ENCODE results near the gene UGT1A8.
"Not testable (repeated sequence)": the region's sequence is repeated elsewhere in the genome, so short reads cannot be mapped to it uniquely, and the experiment has no call there.

DNA sequence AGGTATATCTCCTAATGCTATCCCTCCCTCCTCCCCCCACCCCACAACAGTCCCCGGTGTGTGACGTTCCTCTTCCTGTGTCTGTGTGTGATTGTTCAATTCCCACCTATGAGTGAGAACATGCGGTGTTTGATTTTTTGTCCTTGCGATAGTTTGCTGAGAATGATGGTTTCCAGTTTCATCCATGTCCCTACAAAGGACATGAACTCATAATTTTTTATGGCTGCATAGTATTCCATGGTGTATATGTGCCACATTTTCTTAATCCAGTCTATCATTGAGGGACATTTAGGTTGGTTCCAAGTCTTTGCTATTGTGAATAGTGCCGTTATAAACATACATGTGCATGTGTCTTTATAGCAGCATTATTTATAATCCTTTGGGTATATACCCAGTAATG, 83.4 kb downstream of the UGT1A8 start:
- not testable (repeated sequence) for TF ChIP-seq POLR2A (IDR thresholded peaks at IDR 0.05); POLR2AphosphoS5 (IDR thresholded peaks at IDR 0.05); EP300 (IDR thresholded peaks at IDR 0.05; ENCODE audit: low read depth)
- TF ChIP-seq, protein P1, sequence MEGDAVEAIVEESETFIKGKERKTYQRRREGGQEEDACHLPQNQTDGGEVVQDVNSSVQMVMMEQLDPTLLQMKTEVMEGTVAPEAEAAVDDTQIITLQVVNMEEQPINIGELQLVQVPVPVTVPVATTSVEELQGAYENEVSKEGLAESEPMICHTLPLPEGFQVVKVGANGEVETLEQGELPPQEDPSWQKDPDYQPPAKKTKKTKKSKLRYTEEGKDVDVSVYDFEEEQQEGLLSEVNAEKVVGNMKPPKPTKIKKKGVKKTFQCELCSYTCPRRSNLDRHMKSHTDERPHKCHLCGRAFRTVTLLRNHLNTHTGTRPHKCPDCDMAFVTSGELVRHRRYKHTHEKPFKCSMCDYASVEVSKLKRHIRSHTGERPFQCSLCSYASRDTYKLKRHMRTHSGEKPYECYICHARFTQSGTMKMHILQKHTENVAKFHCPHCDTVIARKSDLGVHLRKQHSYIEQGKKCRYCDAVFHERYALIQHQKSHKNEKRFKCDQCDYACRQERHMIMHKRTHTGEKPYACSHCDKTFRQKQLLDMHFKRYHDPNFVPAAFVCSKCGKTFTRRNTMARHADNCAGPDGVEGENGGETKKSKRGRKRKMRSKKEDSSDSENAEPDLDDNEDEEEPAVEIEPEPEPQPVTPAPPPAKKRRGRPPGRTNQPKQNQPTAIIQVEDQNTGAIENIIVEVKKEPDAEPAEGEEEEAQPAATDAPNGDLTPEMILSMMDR (IDR thresholded peaks at IDR 0.05), result not testable (repeated sequence)
